ENCODE data around the gene CD300E.
"Not testable (repeated sequence)": the region's sequence is repeated elsewhere in the genome, so short reads cannot be mapped to it uniquely, and the experiment has no call there.

Gene CD300E

GRCh38 chr17:74601944-74602572, 21.5 kb downstream of the CD300E start:
- DNase-seq (ENCODE audit: low read depth in 4 of 4, low spot score in 1 of 4), result no peak

GRCh38 chr17:74599448-74599939, 24.0 kb downstream of the CD300E start:
- no peak for DNase-seq (ENCODE audit: low read depth in 4 of 4, low spot score in 1 of 4)

GRCh38 chr17:74599023-74599399, 24.5 kb downstream of the CD300E start:
- DNase-seq (ENCODE audit: low read depth in 4 of 4, low spot score in 1 of 4), result no peak

GRCh38 chr17:74598346-74599022, 25.1 kb downstream of the CD300E start:
- DNase-seq (ENCODE audit: low read depth in 4 of 4, low spot score in 1 of 4), result no peak

GRCh38 chr17:74597069-74597790, 26.3 kb downstream of the CD300E start:
- no peak for DNase-seq (ENCODE audit: low read depth in 4 of 4, low spot score in 1 of 4)

GRCh38 chr17:74595037-74595750, 28.3 kb downstream of the CD300E start:
- DNase-seq (ENCODE audit: low read depth in 4 of 4, low spot score in 1 of 4), result no peak

- DNase-seq (ENCODE audit: low read depth in 4 of 4, low spot score in 1 of 4), result no peak
Measured at GRCh38 chr17:74592087-74592990, 31.2 kb downstream of the CD300E start, which contains the start of gene CD300LD. TSS of gene CD300LD (minus strand) at chr17:74592283. CDS start at chr17:74592202, 81 bp downstream.

- DNase-seq (ENCODE audit: low read depth in 4 of 4, low spot score in 1 of 4), result no peak
Measured at GRCh38 chr17:74591503-74591902, 32.0 kb downstream of the CD300E start.

- no peak for DNase-seq (ENCODE audit: low read depth in 4 of 4, low spot score in 1 of 4)
Measured at GRCh38 chr17:74585711-74586110, 37.8 kb downstream of the CD300E start.

GRCh38 chr17:74584292-74585060, 39.1 kb downstream of the CD300E start:
- DNase-seq (ENCODE audit: low read depth in 4 of 4, low spot score in 1 of 4), result no peak

- DNase-seq (ENCODE audit: low read depth in 4 of 4, low spot score in 1 of 4), result no peak
Measured at GRCh38 chr17:74582633-74583032, 40.9 kb downstream of the CD300E start.

GRCh38 chr17:74579900-74580299, 43.6 kb downstream of the CD300E start:
- DNase-seq (ENCODE audit: low read depth in 4 of 4, low spot score in 1 of 4), result no peak

GRCh38 chr17:74578979-74579378, 44.6 kb downstream of the CD300E start:
- no peak for DNase-seq (ENCODE audit: low read depth in 4 of 4, low spot score in 1 of 4)

- DNase-seq (ENCODE audit: low read depth in 4 of 4, low spot score in 1 of 4), result no peak
Measured at GRCh38 chr17:74574489-74575142, 48.9 kb downstream of the CD300E start.

GRCh38 chr17:74573635-74574034, 49.9 kb downstream of the CD300E start:
- DNase-seq (ENCODE audit: low read depth in 4 of 4, low spot score in 1 of 4), result not testable (repeated sequence)

- DNase-seq (ENCODE audit: low read depth in 4 of 4, low spot score in 1 of 4), result no peak
Measured at GRCh38 chr17:74573169-74573568, 50.4 kb downstream of the CD300E start.

GRCh38 chr17:74571621-74572270, 51.8 kb downstream of the CD300E start:
- DNase-seq (ENCODE audit: low read depth in 4 of 4, low spot score in 1 of 4), result no peak

Measured in stimulated activated CD4-positive, alpha-beta T cell treated with anti-CD3 and anti-CD28 coated beads, Interleukin-1b, Interleukin-23, amount 100 ng/mL, for 24 hours (primary cell).